ENCODE results near the gene DPH2.

The DPH2 gene

DNA sequence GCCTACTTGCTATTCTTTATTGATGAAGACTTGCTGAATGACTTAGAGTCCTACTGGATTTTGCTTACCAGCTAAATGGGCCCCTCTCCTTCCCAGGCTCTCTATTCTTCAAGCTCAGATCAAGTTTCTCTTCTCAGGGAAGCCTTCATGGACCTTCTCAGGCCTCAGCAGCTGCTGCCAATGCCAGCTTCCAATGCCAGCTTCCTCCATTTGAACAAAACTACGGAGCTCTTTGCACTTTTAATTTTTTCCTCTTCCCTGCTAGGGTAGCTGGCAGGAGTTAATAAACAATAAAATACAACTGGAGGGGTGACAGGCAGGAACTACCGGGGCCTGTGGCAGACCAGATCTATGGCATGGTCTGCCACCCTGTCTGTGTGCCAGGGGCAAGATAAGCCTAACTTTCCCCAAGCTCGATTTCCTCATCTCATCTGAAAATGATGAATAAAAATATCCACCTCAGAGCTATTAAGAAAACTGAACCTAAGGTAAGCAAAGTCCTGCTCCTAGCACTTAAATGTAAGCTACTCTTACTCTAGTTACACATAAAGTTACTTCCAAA, 24.1 kb upstream of the DPH2 start:
- no peak for DNase-seq (ENCODE audit: low read depth in 2 of 2)

DNA sequence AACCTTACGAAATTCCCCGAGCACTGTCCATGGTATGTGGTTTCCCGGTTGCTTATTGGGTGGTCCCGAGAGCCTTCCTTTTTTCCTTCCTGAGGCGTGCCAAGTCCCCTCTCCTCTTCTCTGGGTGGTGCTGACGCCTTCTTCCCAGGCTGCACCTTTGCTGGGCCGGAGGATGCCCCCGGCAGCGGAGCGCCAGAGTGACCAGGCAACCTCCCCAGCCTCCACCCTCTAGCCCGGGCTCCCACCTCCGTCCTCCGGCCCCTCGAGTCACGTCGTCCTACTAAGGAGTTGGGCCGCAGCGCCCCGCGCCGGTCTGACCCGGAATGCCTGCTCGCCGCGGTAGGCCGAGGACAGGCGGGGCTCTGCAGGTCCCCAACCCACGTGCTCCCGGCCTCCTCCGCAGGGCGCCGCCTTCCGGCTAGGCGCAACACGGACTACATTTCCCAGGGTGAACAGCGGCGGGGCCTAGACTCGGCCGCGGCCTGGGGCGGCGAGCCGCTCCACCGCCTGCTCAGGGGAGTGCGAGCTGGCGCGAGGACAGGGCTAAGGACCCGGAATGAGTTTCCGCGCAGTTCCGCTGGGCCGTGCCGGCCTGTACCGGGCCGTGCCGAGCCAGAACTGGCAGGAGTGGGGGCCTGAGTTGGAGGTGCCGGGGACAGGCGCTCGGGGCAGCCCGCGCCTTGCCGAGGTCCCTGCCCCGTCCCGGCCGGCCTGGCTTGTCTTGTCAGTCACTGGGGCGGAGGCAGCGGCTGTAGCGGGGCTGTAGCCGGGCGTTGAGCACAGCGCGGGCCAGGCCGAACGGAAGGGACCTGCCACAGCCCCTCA, 23.4 kb upstream of the DPH2 start, which contains the start of gene IPO13:
Gene IPO13, plus strand, starts transcription at position 715 of the 825 bp plus-strand sequence. CDS start 651 bp downstream, outside the sequence.
- peak; percentile 90 to 94 for DNase-seq (ENCODE audit: low read depth in 2 of 2)

DNA sequence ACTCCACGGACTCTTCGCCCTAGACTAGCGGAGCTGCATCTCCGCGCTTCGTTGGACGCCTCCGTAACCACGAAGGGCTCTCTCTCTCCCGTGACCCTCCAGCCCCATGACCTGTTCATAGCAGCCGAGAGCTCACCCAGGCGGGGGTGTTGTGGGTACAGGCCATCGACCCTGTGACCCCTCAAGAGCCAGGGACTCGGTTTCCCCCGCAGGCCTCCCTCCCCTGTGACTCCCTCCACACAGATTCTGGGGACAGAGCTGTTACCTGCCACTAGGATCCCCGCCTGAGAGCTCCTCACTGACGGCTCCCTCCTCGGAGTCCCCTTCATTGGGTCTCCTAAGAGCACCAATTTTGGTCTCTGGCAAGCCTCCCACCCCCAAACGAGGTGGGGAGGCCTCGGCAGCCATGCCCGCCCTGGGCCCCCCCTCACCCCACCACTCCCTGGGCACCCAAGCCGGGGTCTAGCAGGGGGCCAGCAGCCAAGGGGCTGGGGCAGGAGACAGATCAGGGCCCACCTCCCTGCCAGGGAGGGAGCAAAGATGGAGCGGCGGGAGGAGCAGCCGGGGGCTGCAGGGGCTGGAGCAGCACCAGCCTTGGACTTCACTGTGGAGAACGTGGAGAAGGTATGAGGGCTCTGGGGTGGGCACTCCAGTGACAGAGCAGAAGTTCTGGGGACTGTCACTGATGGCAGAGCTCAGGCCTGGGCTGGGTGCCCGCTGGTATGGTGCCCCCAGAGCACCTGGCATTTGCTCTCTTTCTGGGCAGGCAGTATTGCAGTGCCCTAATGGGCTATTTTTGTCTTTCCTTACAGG, 22.5 kb upstream of the DPH2 start:
- no peak for DNase-seq (ENCODE audit: low read depth in 2 of 2)

DNA sequence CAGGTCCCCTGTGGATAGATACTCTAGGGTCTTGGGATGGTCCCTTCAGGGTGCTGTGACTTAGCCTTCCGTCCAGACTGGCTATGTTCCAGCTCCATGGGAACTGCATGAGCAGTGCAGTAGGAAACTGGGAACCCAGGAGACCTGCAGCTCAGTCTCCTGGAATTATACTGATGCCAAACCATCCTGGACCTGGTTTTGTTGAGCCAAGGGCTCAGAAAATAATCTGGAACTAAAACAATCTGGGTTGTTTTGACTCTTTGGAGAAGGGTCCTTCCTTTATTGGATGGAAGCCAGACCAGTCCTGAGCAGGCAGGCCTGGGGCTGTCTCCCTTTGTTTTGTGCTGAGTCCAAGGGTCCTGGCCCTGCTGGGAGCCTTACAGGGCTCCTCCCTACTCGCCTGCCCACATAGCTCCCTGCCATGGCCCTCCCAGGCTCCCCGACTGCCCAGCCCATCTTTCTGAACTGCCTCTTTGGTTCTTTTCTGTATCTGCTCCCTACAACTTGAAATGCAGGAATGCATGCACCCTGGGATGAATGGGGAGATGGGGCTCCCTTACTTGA, 21.9 kb upstream of the DPH2 start:
- no peak for DNase-seq (ENCODE audit: low read depth in 2 of 2)

GRCh38 chr1:43949678-43950077, 20.1 kb upstream of the DPH2 start:
- no peak for DNase-seq (ENCODE audit: low read depth in 2 of 2)

DNA sequence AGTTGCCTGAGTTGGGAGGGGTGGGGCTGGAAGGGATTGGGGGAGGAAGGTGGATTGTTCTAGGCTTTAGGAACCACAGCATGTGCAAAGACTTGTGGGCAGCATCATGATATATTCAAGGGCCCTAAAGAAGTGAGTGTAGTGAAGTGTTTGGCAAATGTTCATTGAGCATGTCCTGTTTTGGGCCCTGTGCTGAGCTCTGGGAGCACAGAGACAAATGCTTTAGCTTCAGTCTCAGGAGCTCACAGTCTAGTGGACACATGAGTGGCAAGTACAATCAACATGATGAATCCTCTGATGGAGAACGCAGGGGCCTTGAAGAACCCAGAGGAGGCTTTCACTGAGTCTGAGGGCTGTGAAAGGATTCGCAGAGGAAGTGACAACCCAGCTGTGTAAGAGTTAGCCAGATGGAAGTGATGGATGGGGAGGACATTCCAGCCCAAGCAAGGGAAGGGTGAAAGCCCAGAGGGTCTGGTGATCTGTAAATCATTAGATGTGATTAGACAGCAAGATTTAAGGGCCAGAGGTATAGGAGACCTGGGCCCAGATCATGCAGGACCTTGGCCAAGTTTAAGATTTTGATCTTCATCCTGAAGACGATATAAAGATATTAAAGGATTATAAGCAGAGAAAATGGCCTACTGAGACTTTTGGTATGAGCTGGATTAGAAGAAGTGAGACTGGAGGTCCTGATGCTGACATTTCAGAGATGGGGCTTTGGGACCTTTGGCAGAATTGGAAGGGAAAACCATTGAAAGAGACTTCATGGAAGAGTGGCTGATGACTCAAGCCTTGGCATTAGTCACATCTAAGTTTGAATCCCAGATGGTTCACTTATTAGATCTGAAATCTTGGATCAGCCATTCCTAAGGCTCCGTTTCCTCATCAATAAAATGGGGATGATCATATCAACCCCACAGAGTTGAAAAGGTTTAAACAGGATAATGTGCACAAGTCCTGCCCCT, 18.5 kb upstream of the DPH2 start:
- no peak for DNase-seq (ENCODE audit: low read depth in 2 of 2)

- no peak for DNase-seq (ENCODE audit: low read depth in 2 of 2)
Observed at GRCh38 chr1:43952731-43953346, 17.0 kb upstream of the DPH2 start.

GRCh38 chr1:43953361-43953760, 16.4 kb upstream of the DPH2 start:
- DNase-seq (ENCODE audit: low read depth in 2 of 2), result no peak

DNA sequence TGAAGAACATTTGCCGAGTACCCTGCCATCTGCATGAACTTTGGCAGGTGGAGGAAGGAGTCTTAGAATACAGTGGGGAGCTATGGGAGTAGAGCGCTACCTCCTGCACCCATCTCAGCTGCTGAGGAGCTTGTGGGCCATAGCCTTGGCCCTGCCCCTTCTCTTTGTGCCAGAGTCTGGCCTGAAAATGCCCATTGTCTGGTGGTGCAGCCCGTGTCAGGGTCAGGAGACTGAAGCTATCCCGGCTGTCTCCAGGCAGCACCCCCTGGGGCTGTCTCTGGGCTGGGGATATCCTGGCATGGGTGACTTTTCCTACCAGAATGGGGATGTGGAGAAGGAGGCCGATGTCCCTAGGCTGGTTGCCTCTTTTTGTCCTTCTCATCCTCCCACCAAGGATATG, 15.8 kb upstream of the DPH2 start:
- DNase-seq (ENCODE audit: low read depth in 2 of 2), result no peak

GRCh38 chr1:43956234-43956633, 13.6 kb upstream of the DPH2 start:
- no peak for DNase-seq (ENCODE audit: low read depth in 2 of 2)

DNA sequence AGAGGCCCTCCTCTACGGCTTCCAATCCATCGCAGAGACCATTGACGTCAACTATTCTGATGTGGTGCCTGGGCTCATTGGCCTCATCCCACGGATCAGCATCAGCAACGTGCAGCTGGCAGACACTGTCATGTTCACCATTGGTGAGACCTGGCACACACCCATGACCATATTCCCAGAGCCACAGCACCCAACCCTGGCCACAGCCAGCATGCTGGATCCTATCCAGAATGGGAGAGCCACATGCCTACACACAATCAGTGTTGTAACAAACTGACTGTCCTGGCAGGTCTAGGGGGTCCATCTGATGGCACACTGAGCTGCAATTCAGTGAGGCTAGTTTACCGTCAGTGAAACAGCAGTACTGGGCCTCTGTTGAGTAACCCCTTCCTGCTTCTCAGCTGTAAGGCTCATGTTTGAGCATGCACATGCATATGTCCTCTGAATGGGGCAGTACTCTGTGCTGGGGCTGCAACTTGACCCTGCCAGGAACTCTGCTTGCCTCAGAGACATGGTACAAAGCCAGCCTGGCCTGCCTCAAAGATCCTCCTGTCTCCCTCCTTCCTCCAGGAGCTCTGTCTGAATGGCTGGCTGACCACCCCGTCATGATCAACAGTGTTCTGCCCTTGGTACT, 12.3 kb upstream of the DPH2 start:
- DNase-seq (ENCODE audit: low read depth in 2 of 2), result no peak

GRCh38 chr1:43958351-43959255, 11.2 kb upstream of the DPH2 start:
- DNase-seq (ENCODE audit: low read depth in 2 of 2), result no peak

- DNase-seq (ENCODE audit: low read depth in 2 of 2), result no peak
Observed at GRCh38 chr1:43960798-43961197, 9.0 kb upstream of the DPH2 start.

GRCh38 chr1:43961692-43962091, 8.1 kb upstream of the DPH2 start:
- no peak for DNase-seq (ENCODE audit: low read depth in 2 of 2)

GRCh38 chr1:43962324-43962723, 7.5 kb upstream of the DPH2 start:
- DNase-seq (ENCODE audit: low read depth in 2 of 2), result no peak

DNA sequence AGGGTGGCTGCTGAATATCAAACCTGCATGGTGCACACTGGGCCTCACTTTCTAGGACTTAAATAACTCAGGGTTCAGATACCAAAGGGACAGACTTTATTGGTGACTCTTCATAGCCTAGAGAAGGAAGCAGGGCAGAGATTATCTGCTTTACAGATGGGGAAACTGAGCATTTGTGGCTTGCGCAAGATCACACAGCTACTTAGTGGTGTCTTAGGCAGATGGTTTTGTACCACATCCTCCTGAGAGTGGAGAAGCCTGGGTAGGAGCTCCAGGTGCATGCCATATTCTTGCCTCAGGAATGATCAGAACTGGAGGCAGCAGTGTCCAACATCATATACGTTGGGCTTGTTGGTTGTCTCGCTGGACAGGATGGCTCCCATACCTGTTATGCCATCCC, 6.8 kb upstream of the DPH2 start:
- no peak for DNase-seq (ENCODE audit: low read depth in 2 of 2)

- no peak for DNase-seq (ENCODE audit: low read depth in 2 of 2)
Observed at GRCh38 chr1:43963890-43964289, 5.9 kb upstream of the DPH2 start.

- DNase-seq (ENCODE audit: low read depth in 2 of 2), result no peak
Observed at GRCh38 chr1:43965316-43965715, 4.5 kb upstream of the DPH2 start.

GRCh38 chr1:43968348-43968948, 1.4 kb upstream of the DPH2 start:
- DNase-seq (ENCODE audit: low read depth in 2 of 2), result no peak
